ENCODE data around the gene PAXX.

DNA sequence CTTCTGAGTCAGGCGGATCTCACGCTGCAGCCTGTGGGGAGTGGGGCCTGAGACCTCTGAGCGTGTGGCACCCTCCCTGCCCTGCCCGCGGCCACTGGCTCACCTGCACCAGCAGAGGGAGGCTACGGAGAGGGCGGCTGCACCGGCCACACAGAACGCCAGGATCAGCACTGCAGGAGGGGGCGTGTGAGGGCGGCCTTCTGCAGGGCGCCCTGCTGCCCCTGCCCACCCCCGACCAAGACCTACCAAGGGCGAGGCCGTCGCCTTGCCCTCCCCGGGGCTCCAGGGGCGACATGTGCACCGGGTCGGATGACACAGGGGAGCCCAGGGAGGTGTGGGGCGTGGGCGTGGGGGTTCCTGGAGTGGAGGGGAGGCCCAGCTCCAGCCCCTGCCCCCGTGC lies 48.3 kb downstream of the PAXX start:
- TF ChIP-seq PKNOX1 (IDR thresholded peaks at IDR 0.05) (no peak), NFRKB (IDR thresholded peaks at IDR 0.05) (no peak), ELF4 (IDR thresholded peaks at IDR 0.05) (no peak), BHLHE40 (IDR thresholded peaks at IDR 0.05; ENCODE audit: borderline replicate concordance) (no peak), SUZ12 (IDR thresholded peaks at IDR 0.05) (no peak), ARNT (IDR thresholded peaks at IDR 0.05) (no peak), FOXM1 (IDR thresholded peaks at IDR 0.05; ENCODE audit: borderline replicate concordance) (no peak), TARDBP (IDR thresholded peaks at IDR 0.05) (no peak), FOXA1 (IDR thresholded peaks at IDR 0.05) (no peak), FOXK2 (IDR thresholded peaks at IDR 0.05) (no peak), SP1 (IDR thresholded peaks at IDR 0.05) (no peak), L3MBTL2 (conservative IDR thresholded peaks at IDR 0.05) (no peak)
